ENCODE measurements around the gene ZNF148. TPM values are rescaled to one million over a fixed set of nuclear protein-coding genes. Genes with fewer than 3 reads are reported as not detected.
"Not testable (repeated sequence)": the region's sequence is repeated elsewhere in the genome, so short reads cannot be mapped to it uniquely, and the experiment has no call there.

ZNF148 gene
- total RNA-seq, 2 donors from 2014 or later, result 27.1 to 35.1 TPM

DNA sequence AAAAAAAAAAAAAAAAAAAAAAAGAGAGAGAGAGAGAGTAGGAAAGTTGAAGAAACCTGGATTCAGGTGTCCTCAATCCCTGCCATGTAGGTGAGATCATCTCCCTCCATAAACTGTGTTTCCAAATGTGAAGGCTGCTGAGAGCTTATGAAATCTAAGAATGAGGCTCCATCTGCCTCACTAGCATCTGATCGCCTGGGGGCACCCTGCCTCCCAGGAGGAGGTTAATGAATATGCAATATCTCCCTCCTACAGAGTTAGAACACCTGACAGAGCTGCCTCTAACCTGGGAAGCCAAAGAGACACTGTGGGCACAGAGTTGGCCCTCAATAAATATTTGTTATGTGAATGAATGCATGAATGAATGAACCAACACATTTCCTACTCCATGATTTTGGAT lies 23.8 kb upstream of the ZNF148 start:
- Histone ChIP-seq H3K36me3 (no peaks in the 10 kb centered on the region), H3K4me1 (ENCODE audit: control insufficient read depth in 1 of 2, low read depth in 2 of 2) (peaks cover 3 to 9% of the 10 kb centered on the region in 2 donors), H3K27me3 (replicated peaks; ENCODE audit: insufficient read depth) (no peaks in the 10 kb centered on the region), H3K9me3 (no peaks in the 10 kb centered on the region), H3K4me3 (no peak overlapping the region), H3K27ac (no peak overlapping the region)
- TF ChIP-seq, protein P1, sequence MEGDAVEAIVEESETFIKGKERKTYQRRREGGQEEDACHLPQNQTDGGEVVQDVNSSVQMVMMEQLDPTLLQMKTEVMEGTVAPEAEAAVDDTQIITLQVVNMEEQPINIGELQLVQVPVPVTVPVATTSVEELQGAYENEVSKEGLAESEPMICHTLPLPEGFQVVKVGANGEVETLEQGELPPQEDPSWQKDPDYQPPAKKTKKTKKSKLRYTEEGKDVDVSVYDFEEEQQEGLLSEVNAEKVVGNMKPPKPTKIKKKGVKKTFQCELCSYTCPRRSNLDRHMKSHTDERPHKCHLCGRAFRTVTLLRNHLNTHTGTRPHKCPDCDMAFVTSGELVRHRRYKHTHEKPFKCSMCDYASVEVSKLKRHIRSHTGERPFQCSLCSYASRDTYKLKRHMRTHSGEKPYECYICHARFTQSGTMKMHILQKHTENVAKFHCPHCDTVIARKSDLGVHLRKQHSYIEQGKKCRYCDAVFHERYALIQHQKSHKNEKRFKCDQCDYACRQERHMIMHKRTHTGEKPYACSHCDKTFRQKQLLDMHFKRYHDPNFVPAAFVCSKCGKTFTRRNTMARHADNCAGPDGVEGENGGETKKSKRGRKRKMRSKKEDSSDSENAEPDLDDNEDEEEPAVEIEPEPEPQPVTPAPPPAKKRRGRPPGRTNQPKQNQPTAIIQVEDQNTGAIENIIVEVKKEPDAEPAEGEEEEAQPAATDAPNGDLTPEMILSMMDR (IDR thresholded peaks at IDR 0.05), result no peak
- DNase-seq (ENCODE audit: low spot score) (no peak), ATAC-seq (ENCODE audit: insufficient number of reproducible peaks, low FRiP score, low read depth) (no peak)

DNA sequence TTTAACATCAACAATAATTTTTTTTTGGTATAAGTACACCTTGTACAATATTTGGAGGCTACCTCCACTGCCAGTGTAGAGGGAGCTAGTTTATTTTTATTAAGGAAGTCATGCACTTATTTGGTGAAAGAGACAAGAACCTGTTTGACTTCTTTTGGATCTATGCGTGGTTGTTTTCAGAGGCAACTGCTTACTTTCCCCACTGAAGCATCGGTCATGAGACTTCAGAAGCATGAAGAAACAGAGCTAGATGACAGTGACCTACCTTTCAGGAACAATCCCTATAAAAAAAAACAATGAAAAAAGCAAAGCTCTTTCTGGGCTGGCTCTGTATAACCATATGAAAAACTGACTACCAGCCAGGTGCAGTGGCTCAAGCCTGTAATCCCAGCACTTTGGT lies 20.0 kb upstream of the ZNF148 start:
- no peak overlapping the region for H3K27ac ChIP-seq
- TF ChIP-seq, protein P1 (IDR thresholded peaks at IDR 0.05), result no peak
- no peaks in the 10 kb centered on the region for H3K9me3 ChIP-seq
- DNase-seq (ENCODE audit: low spot score) (no peak), ATAC-seq (ENCODE audit: insufficient number of reproducible peaks, low FRiP score, low read depth) (no peak)
- H3K4me3 ChIP-seq, result no peak overlapping the region
- no peaks in the 10 kb centered on the region for H3K4me1 ChIP-seq (ENCODE audit: control insufficient read depth in 1 of 2, low read depth in 2 of 2)
- no peaks in the 10 kb centered on the region for H3K36me3 ChIP-seq
- H3K27me3 ChIP-seq (replicated peaks; ENCODE audit: insufficient read depth), result no peaks in the 10 kb centered on the region

DNA sequence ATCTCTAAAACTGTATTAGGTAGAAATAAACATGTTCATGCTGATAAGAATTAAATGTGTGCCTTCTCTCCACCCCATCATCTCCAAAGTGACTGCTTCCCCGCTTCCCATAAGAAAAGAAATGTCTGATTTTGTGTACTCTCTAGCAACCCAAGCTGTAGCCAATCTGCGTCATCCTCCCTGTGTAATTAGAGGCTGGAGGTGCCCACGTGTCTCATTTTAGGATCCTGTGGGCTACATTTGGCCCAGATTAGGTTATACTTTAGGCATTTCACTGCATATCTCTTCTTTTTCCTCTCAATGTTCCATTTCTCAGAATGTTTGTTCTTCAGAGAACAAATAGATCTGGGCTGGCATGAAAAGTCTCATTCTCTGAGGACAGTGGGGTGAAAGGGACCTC lies 19.3 kb upstream of the ZNF148 start:
- Histone ChIP-seq H3K36me3 (no peaks in the 10 kb centered on the region), H3K27ac (no peak overlapping the region)

DNA sequence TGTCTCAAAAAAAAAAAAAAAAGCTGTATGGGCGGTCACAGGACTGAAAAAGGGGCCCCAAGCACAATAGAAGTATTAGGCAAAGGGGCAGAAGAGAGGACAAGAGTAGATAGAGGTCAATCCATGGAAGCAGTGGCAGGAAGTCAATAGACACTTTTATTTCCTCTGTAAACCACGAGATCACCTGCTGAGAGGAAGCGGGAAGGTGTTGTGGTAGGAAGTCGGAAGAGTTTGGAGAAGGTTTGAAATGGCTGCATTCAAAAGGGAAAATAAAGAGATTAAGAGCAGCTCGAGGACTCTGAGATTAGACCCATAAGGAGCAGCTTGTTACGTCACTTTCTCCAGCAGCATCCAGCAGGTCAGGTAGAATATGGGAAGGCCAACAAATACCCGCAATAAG lies 14.2 kb upstream of the ZNF148 start:
- TF ChIP-seq, protein P1 (IDR thresholded peaks at IDR 0.05), result no peak
- DNase-seq (ENCODE audit: low spot score), result no peak
- no peak for ATAC-seq (ENCODE audit: insufficient number of reproducible peaks, low FRiP score, low read depth)
- peaks cover 0 to 3% of the 10 kb centered on the region in 2 donors for H3K4me1 ChIP-seq (ENCODE audit: control insufficient read depth in 1 of 2, low read depth in 2 of 2)
- H3K27me3 ChIP-seq (replicated peaks; ENCODE audit: insufficient read depth), result no peaks in the 10 kb centered on the region
- H3K36me3 ChIP-seq, result no peaks in the 10 kb centered on the region
- no peaks in the 10 kb centered on the region for H3K9me3 ChIP-seq
- H3K4me3 ChIP-seq, result no peak overlapping the region
- H3K27ac ChIP-seq, result no peak overlapping the region

More for the DNA sequence above, 19.3 kb upstream of the ZNF148 start:
- Histone ChIP-seq H3K27me3 (replicated peaks; ENCODE audit: insufficient read depth) (no peaks in the 10 kb centered on the region), H3K4me3 (no peak overlapping the region), H3K9me3 (no peaks in the 10 kb centered on the region), H3K4me1 (ENCODE audit: control insufficient read depth in 1 of 2, low read depth in 2 of 2) (no peaks in the 10 kb centered on the region)
- no peak for ATAC-seq (ENCODE audit: insufficient number of reproducible peaks, low FRiP score, low read depth)
- DNase-seq (ENCODE audit: low spot score), result no peak
- TF ChIP-seq, protein P1 (IDR thresholded peaks at IDR 0.05), result no peak

DNA sequence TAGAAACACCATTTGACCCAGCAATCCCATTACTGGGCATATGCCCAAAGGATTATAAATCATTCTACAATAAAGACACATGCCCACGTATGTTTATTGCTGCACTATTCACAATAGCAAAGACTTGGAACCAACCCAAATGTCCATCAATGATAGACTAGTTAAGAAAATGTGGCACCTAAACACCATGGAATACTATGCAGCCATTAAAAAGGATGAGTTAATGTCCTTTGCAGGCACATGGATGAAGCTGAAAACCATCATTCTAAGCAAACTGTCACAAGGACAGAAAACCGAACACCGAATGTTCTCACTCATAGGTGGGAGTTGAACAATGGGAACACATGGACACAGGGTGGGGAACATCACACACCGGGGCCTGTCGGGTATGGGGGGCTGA lies 13.2 kb upstream of the ZNF148 start:
- H3K36me3 ChIP-seq; H3K4me1 ChIP-seq (ENCODE audit: control insufficient read depth in 1 of 2, low read depth in 2 of 2); H3K4me3 ChIP-seq; DNase-seq (ENCODE audit: low spot score); ATAC-seq (ENCODE audit: insufficient number of reproducible peaks, low FRiP score, low read depth); H3K9me3 ChIP-seq; H3K27ac ChIP-seq; H3K27me3 ChIP-seq (replicated peaks; ENCODE audit: insufficient read depth): not testable (repeated sequence)

DNA sequence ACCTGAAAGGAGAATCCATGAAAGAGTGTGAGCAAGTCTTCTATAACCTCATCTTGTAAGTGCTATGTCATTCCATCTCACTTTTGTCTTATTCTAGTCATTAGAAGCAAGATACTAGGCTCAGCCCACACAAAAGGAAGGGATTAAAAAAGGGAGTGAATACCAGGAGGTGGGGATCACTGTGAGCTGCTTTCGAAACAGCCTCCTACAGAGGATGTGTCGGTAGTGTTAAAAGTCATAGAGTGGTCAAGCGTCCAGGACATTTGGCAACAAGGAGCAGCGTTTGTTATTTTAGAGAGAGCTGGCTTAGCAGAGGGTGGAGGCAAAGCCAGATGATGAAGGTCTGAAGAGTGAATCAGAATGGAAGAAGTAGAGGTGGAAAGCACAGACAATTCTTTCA lies 11.7 kb upstream of the ZNF148 start:
- ATAC-seq (ENCODE audit: insufficient number of reproducible peaks, low FRiP score, low read depth), result no peak
- no peaks in the 10 kb centered on the region for H3K9me3 ChIP-seq
- TF ChIP-seq, protein P1 (IDR thresholded peaks at IDR 0.05), result no peak
- H3K36me3 ChIP-seq, result no peaks in the 10 kb centered on the region
- H3K27ac ChIP-seq, result no peak overlapping the region
- H3K4me1 ChIP-seq (ENCODE audit: control insufficient read depth in 1 of 2, low read depth in 2 of 2), result peaks cover 0 to 3% of the 10 kb centered on the region in 2 donors
- H3K4me3 ChIP-seq, result no peak overlapping the region
- H3K27me3 ChIP-seq (replicated peaks; ENCODE audit: insufficient read depth), result no peaks in the 10 kb centered on the region
- no peak for DNase-seq (ENCODE audit: low spot score)

Data from thoracic aorta (tissue), 2 donors.